Measurements from ENCODE around the gene PLXDC2.

The PLXDC2 gene

GRCh38 chr10:20128811-20129210 is 312.6 kb downstream of the PLXDC2 start:
- no peak for DNase-seq (ENCODE audit: extremely low spot score)
- CTCF ChIA-PET, result no interaction called here
- TF ChIP-seq PKNOX1 (IDR thresholded peaks at IDR 0.05) (no peak), FOXA1 (IDR thresholded peaks at IDR 0.05) (no peak), ZNF384 (IDR thresholded peaks at IDR 0.05) (no peak), HDGF (IDR thresholded peaks at IDR 0.05; ENCODE audit: borderline replicate concordance) (no peak), FOXM1 (IDR thresholded peaks at IDR 0.05; ENCODE audit: borderline replicate concordance) (no peak), SUZ12 (IDR thresholded peaks at IDR 0.05) (no peak), TARDBP (IDR thresholded peaks at IDR 0.05) (no peak), ELF4 (IDR thresholded peaks at IDR 0.05) (no peak), NFRKB (IDR thresholded peaks at IDR 0.05) (no peak), LEF1 (IDR thresholded peaks at IDR 0.05; ENCODE audit: borderline replicate concordance) (no peak), FOXK2 (IDR thresholded peaks at IDR 0.05) (no peak), ARNT (IDR thresholded peaks at IDR 0.05) (no peak), BHLHE40 (IDR thresholded peaks at IDR 0.05; ENCODE audit: borderline replicate concordance) (no peak), CTBP1 (IDR thresholded peaks at IDR 0.05; ENCODE audit: borderline replicate concordance) (no peak), SP1 (IDR thresholded peaks at IDR 0.05) (no peak)
- POLR2A ChIA-PET, result no interaction called here

GRCh38 chr10:20132816-20133215 is 316.6 kb downstream of the PLXDC2 start:
- DNase-seq (ENCODE audit: extremely low spot score), result no peak
- ChIA-PET POLR2A (no interaction called here), CTCF (no interaction called here)
- TF ChIP-seq HDGF (IDR thresholded peaks at IDR 0.05; ENCODE audit: borderline replicate concordance), result no peak
- TF ChIP-seq FOXA1 (IDR thresholded peaks at IDR 0.05), result no peak
- TF ChIP-seq PKNOX1 (IDR thresholded peaks at IDR 0.05), result no peak
- no peak for TF ChIP-seq NFRKB (IDR thresholded peaks at IDR 0.05)

- no peak for DNase-seq (ENCODE audit: extremely low spot score)
- ChIA-PET CTCF (no interaction called here), POLR2A (no interaction called here)
- TF ChIP-seq NFRKB (IDR thresholded peaks at IDR 0.05), result no peak
- TF ChIP-seq SP1 (IDR thresholded peaks at IDR 0.05), result no peak
- TF ChIP-seq CTBP1 (IDR thresholded peaks at IDR 0.05; ENCODE audit: borderline replicate concordance), result no peak
- TF ChIP-seq FOXM1 (IDR thresholded peaks at IDR 0.05; ENCODE audit: borderline replicate concordance), result no peak
- TF ChIP-seq FOXA1 (IDR thresholded peaks at IDR 0.05), result no peak
These were observed 317.5 kb downstream of the PLXDC2 start for GRCh38 chr10:20133669-20134189.

- no peak for DNase-seq (ENCODE audit: extremely low spot score)
- POLR2A ChIA-PET, result no interaction called here
- CTCF ChIA-PET, result no interaction called here
- no peak for TF ChIP-seq PKNOX1 (IDR thresholded peaks at IDR 0.05)
- TF ChIP-seq SP1 (IDR thresholded peaks at IDR 0.05), result no peak
- TF ChIP-seq ARNT (IDR thresholded peaks at IDR 0.05), result no peak
- no peak for TF ChIP-seq FOXK2 (IDR thresholded peaks at IDR 0.05)
- no peak for TF ChIP-seq LEF1 (IDR thresholded peaks at IDR 0.05; ENCODE audit: borderline replicate concordance)
- no peak for TF ChIP-seq TARDBP (IDR thresholded peaks at IDR 0.05)
These were observed 326.1 kb downstream of the PLXDC2 start for GRCh38 chr10:20142311-20142710.

- DNase-seq (ENCODE audit: extremely low spot score), result no peak
- CTCF ChIA-PET, result no interaction called here
- TF ChIP-seq BHLHE40 (IDR thresholded peaks at IDR 0.05; ENCODE audit: borderline replicate concordance) (no peak), SP1 (IDR thresholded peaks at IDR 0.05) (no peak)
- POLR2A ChIA-PET, result no interaction called here
These were observed 328.0 kb downstream of the PLXDC2 start for GRCh38 chr10:20144268-20144667.

GRCh38 chr10:20146004-20146403 is 329.8 kb downstream of the PLXDC2 start:
- CTCF ChIA-PET, result no interaction called here
- POLR2A ChIA-PET, result no interaction called here
- no peak for TF ChIP-seq FOXA1 (IDR thresholded peaks at IDR 0.05)
- no peak for TF ChIP-seq TARDBP (IDR thresholded peaks at IDR 0.05)
- no peak for DNase-seq (ENCODE audit: extremely low spot score)

- ChIA-PET CTCF (interaction anchor here (0.7 kb wide), 1 partner anchor 21 kb away, joined by 3 read pairs; no protein-coding TSS in a partner anchor), POLR2A (no interaction called here)
- no peak for TF ChIP-seq ARNT (IDR thresholded peaks at IDR 0.05)
- no peak for TF ChIP-seq PKNOX1 (IDR thresholded peaks at IDR 0.05)
- no peak for TF ChIP-seq LEF1 (IDR thresholded peaks at IDR 0.05; ENCODE audit: borderline replicate concordance)
- no peak for TF ChIP-seq ELF4 (IDR thresholded peaks at IDR 0.05)
- TF ChIP-seq SP1 (IDR thresholded peaks at IDR 0.05), result no peak
- TF ChIP-seq HDGF (IDR thresholded peaks at IDR 0.05; ENCODE audit: borderline replicate concordance), result no peak
- no peak for TF ChIP-seq TARDBP (IDR thresholded peaks at IDR 0.05)
- no peak for TF ChIP-seq NFRKB (IDR thresholded peaks at IDR 0.05)
- no peak for TF ChIP-seq SUZ12 (IDR thresholded peaks at IDR 0.05)
- no peak for TF ChIP-seq FOXM1 (IDR thresholded peaks at IDR 0.05; ENCODE audit: borderline replicate concordance)
- TF ChIP-seq L3MBTL2 (conservative IDR thresholded peaks at IDR 0.05), result no peak
- TF ChIP-seq FOXA1 (IDR thresholded peaks at IDR 0.05), result no peak
- TF ChIP-seq CTBP1 (IDR thresholded peaks at IDR 0.05; ENCODE audit: borderline replicate concordance), result no peak
- no peak for DNase-seq (ENCODE audit: extremely low spot score)
These were observed 331.5 kb downstream of the PLXDC2 start for GRCh38 chr10:20147684-20148083.
